Hepatocyte (in vitro differentiated cells): ENCODE measurements around the gene COQ6. TPM values are rescaled to one million over a fixed set of nuclear protein-coding genes. Genes with fewer than 3 reads are reported as not detected.

Experiments
- DNase-seq: peaks from one replicate; pipeline ENCODE4 v3.0.0-alpha.2; 2016; ENCODE audit warnings: low spot score
- H2AFZ ChIP-seq: fragments of 200-600 bp; sonication (generic); 2 replicates; pipeline ENCODE4 v1.6.0; 2016; ENCODE audit warnings: antibody characterized with exemption, mild to moderate bottlenecking
- H3K27ac ChIP-seq: fragments of 200-600 bp; sonication (generic); 2 replicates; pipeline ENCODE4 v1.5.1; 2016; ENCODE audit warnings: mild to moderate bottlenecking
- H3K27me3 ChIP-seq: fragments of 200-600 bp; sonication (generic); 2 replicates; pipeline ENCODE4 v1.6.1; 2016
- H3K36me3 ChIP-seq: fragments of 200-600 bp; sonication (generic); replicated peaks from 2 replicates; pipeline ENCODE4 v1.5.1; 2016; ENCODE audit warnings: low read depth; ENCODE audit not compliant: insufficient read depth
- H3K4me1 ChIP-seq: fragments of 200-600 bp; sonication (generic); 2 replicates; pipeline ENCODE4 v1.5.1; 2016; ENCODE audit warnings: mild to moderate bottlenecking, moderate library complexity; ENCODE audit not compliant: insufficient read depth
- H3K4me2 ChIP-seq: fragments of 200-600 bp; sonication (generic); 2 replicates; pipeline ENCODE4 v1.6.0; 2016
- H3K4me3 ChIP-seq: fragments of 200-600 bp; sonication (generic); 2 replicates; pipeline ENCODE4 v1.5.1; 2016; ENCODE audit warnings: mild to moderate bottlenecking
- H3K79me2 ChIP-seq: fragments of 200-600 bp; sonication (generic); 2 replicates; pipeline ENCODE4 v1.6.0; 2017; ENCODE audit warnings: mild to moderate bottlenecking
- H3K9me2 ChIP-seq: fragments of 200-600 bp; sonication (generic); replicated peaks from 2 replicates; pipeline ENCODE4 v1.6.0; 2017; ENCODE audit warnings: mild to moderate bottlenecking; ENCODE audit not compliant: insufficient read depth
- H3K9me3 ChIP-seq: fragments of 200-600 bp; sonication (generic); 2 replicates; pipeline ENCODE4 v1.5.1; 2016; ENCODE audit warnings: low read depth, mild to moderate bottlenecking
- H4K20me1 ChIP-seq: fragments of 200-600 bp; sonication (generic); 2 replicates; pipeline ENCODE4 v1.6.0; 2016; ENCODE audit warnings: mild to moderate bottlenecking; ENCODE audit not compliant: insufficient read depth, poor library complexity, severe bottlenecking
- CTCF ChIP-seq: fragments of 200-600 bp; sonication (generic); IDR thresholded peaks from 2 replicates; pipeline ENCODE4 v1.5.1; 2016; ENCODE audit warnings: antibody characterized with exemption, mild to moderate bottlenecking; ENCODE audit not compliant: poor library complexity
- EZH2 ChIP-seq: fragments of 200-600 bp; sonication (generic); IDR thresholded peaks from 2 replicates; pipeline ENCODE4 v1.6.1; 2016; ENCODE audit warnings: antibody characterized with exemption, mild to moderate bottlenecking, borderline replicate concordance
- EZH2phosphoT487 ChIP-seq: fragments of 200-600 bp; sonication (generic); IDR thresholded peaks from one replicate; pipeline ENCODE4 v1.6.1; 2018; ENCODE audit warnings: antibody characterized with exemption, mild to moderate bottlenecking, low read depth, moderate library complexity; ENCODE audit not compliant: unreplicated experiment, severe bottlenecking
- WGBS: methylation state at CpG from one replicate; pipeline ENCODE4 v1.1.6; 2016; ENCODE audit warnings: low lambda C conversion rate; ENCODE audit errors: missing lambda C conversion rate; 5-methylcytosine and 5-hydroxymethylcytosine counted together
- polyA plus RNA-seq: library from polyadenylated mRNA; unstranded; fragments of >200 nt; fragmentation: Nextera tagmentation; extraction: Ambion mirVana; gene quantifications from 2 replicates; pipeline ENCODE4 v1.2.1, GENCODE V29; 2016
- total RNA-seq: library from RNA; depleted of rRNA; stranded (reverse); fragments of >200 nt; gene quantifications from 2 replicates; pipeline ENCODE4 v1.2.3, GENCODE V29; 2014

Gene COQ6
- total and polyA plus RNA-seq, 2 experiments from 2014 or later, result 18.7 to 24.7 TPM

- Histone ChIP-seq H3K79me2 (no peaks in the 10 kb centered on the region), H3K27ac (no peak overlapping the region), H3K9me2 (no peaks in the 10 kb centered on the region), H2AFZ (no peak overlapping the region), H3K9me3 (no peaks in the 10 kb centered on the region), H3K36me3 (no peaks in the 10 kb centered on the region), H3K4me2 (no peak overlapping the region), H3K4me1 (peaks cover 4% of the 10 kb centered on the region), H3K27me3 (peaks cover 6% of the 10 kb centered on the region), H4K20me1 (no peaks in the 10 kb centered on the region), H3K4me3 (no peak overlapping the region)
- peak; percentile 38 for DNase-seq
- 67% methylated on average over 4 of the region's 4 CpGs for WGBS
- no peak for TF ChIP-seq EZH2
- no peak for TF ChIP-seq EZH2phosphoT487
- no peak for TF ChIP-seq CTCF
Observed at GRCh38 chr14:73943083-73943482, 7.0 kb upstream of the COQ6 start.

GRCh38 chr14:73944432-73945158 lies 5.5 kb upstream of the COQ6 start:
- no peak overlapping the region for H3K4me3 ChIP-seq
- peaks cover 6% of the 10 kb centered on the region for H3K27me3 ChIP-seq
- WGBS, result 90% methylated on average over 17 of the region's 17 CpGs
- peaks cover 4% of the 10 kb centered on the region for H3K79me2 ChIP-seq
- no peaks in the 10 kb centered on the region for H3K9me3 ChIP-seq
- no peaks in the 10 kb centered on the region for H4K20me1 ChIP-seq
- H3K36me3 ChIP-seq, result no peaks in the 10 kb centered on the region
- peaks cover 4% of the 10 kb centered on the region for H3K4me1 ChIP-seq
- DNase-seq, result no peak
- no peaks in the 10 kb centered on the region for H3K9me2 ChIP-seq
- TF ChIP-seq CTCF (no peak), EZH2phosphoT487 (no peak), EZH2 (no peak)
- no peak overlapping the region for H3K27ac ChIP-seq
- no peak overlapping the region for H3K4me2 ChIP-seq
- no peak overlapping the region for H2AFZ ChIP-seq

- Histone ChIP-seq H2AFZ (peak overlapping the region; percentile 12), H3K27me3 (peaks cover 6% of the 10 kb centered on the region), H3K79me2 (peaks cover 4% of the 10 kb centered on the region), H3K9me2 (no peaks in the 10 kb centered on the region), H3K4me1 (peaks cover 4% of the 10 kb centered on the region), H3K4me3 (no peak overlapping the region), H3K9me3 (no peaks in the 10 kb centered on the region), H3K4me2 (no peak overlapping the region), H3K36me3 (no peaks in the 10 kb centered on the region), H3K27ac (no peak overlapping the region), H4K20me1 (no peaks in the 10 kb centered on the region)
- no peak for DNase-seq
- TF ChIP-seq EZH2 (no peak), EZH2phosphoT487 (peak; percentile 100)
- 51% methylated on average over 4 of the region's 4 CpGs for WGBS
Observed at GRCh38 chr14:73945159-73945670, 4.9 kb upstream of the COQ6 start.

GRCh38 chr14:73953731-73954130 lies 3.6 kb downstream of the COQ6 start:
- no peak overlapping the region for H2AFZ ChIP-seq
- H3K27me3 ChIP-seq, result no peaks in the 10 kb centered on the region
- no peaks in the 10 kb centered on the region for H3K36me3 ChIP-seq
- no peaks in the 10 kb centered on the region for H4K20me1 ChIP-seq
- H3K4me3 ChIP-seq, result no peak overlapping the region
- H3K4me2 ChIP-seq, result no peak overlapping the region
- no peak overlapping the region for H3K27ac ChIP-seq
- peaks cover 6% of the 10 kb centered on the region for H3K4me1 ChIP-seq
- peaks cover 15% of the 10 kb centered on the region for H3K79me2 ChIP-seq
- no peak for TF ChIP-seq EZH2
- TF ChIP-seq CTCF, result no peak
- no peak for TF ChIP-seq EZH2phosphoT487
- no peaks in the 10 kb centered on the region for H3K9me2 ChIP-seq
- WGBS, result 100% methylated on average over 1 of the region's 1 CpG
- no peak for DNase-seq
- no peaks in the 10 kb centered on the region for H3K9me3 ChIP-seq
